ENCODE measurements around the gene GLIPR2. TPM values are rescaled to one million over a fixed set of nuclear protein-coding genes. Genes with fewer than 3 reads are reported as not detected.

The GLIPR2 gene
- total and polyA plus RNA-seq, 2 donors (not counting 3 experiments of a cell fraction or from before 2014, with no cell fraction given), result 22.0 to 42.4 TPM

DNA sequence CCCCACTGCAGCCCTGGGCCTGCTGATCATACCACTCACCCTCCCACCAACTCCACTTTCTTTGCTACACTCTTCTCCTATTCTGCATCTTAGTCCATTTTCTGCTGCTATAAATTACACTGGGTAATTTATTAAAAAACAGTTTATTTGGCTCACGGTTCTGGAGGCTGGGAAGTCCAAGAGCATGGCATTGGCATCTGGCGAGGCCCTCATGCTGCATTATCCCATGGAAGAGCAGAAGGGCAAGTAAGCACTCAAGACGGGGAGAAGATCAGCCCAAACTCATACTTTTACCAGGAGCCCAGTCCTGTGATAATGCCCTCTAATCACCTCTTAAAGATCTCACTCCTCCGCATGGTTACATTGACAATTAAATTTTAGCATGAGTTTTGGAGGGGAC, 9.4 kb downstream of the GLIPR2 start:
- CTCF ChIA-PET, result no interaction called here
- intact Hi-C loops (cut with micrococcal nuclease), result no loop called here

More for the DNA sequence above, 9.4 kb downstream of the GLIPR2 start:
- H3K79me2 ChIP-seq (ENCODE audit: control insufficient read depth, insufficient read depth, low read length), result no peaks in the 10 kb centered on the region
- H3K9me1 ChIP-seq (replicated peaks; ENCODE audit: control insufficient read depth, extremely low read depth, insufficient read depth, low read length), result no peaks in the 10 kb centered on the region
- H3K27ac ChIP-seq (ENCODE audit: insufficient read depth, low read depth, low read length), result no peak overlapping the region
- H3K4me3 ChIP-seq (replicated peaks in 1 of 3; ENCODE audit: insufficient read depth in 1 of 3, low read depth in 1 of 3, low read length in 3 of 3), result no peak overlapping the region
- no peaks in the 10 kb centered on the region for H4K20me1 ChIP-seq (replicated peaks; ENCODE audit: control insufficient read depth, extremely low read depth, insufficient read depth, low read length)
- no peak overlapping the region for H3K4me2 ChIP-seq (ENCODE audit: insufficient read depth, low read length)
- no peak for DNase-seq (ENCODE audit: low read depth, low spot score)
- dilution Hi-C loops (cut with MboI; ENCODE audit: extremely low pct_ligation_motif_present, low sequenced_read_pairs), result no loop called here
- no peak for FAIRE-seq
- TF ChIP-seq FOS (IDR thresholded peaks at IDR 0.05; ENCODE audit: borderline replicate concordance, insufficient read depth, low read length) (no peak), MYC (IDR thresholded peaks at IDR 0.05; ENCODE audit: low read depth, low read length) (no peak), EZH2 (IDR thresholded peaks at IDR 0.05; ENCODE audit: borderline replicate concordance, low read depth, low read length, severe bottlenecking) (no peak), POLR2A (IDR thresholded peaks at IDR 0.05; ENCODE audit: low read depth, low read length) (no peak), JUN (IDR thresholded peaks at IDR 0.05; ENCODE audit: borderline replicate concordance, insufficient read depth, insufficient read length, low read depth) (no peak), GATA2 (IDR thresholded peaks at IDR 0.05; ENCODE audit: insufficient read depth, insufficient read length, low read depth, low read length) (no peak), POLR2AphosphoS5 (IDR thresholded peaks at IDR 0.05; ENCODE audit: insufficient read depth, low read depth, low read length) (no peak)
- TF ChIP-seq, protein P1, sequence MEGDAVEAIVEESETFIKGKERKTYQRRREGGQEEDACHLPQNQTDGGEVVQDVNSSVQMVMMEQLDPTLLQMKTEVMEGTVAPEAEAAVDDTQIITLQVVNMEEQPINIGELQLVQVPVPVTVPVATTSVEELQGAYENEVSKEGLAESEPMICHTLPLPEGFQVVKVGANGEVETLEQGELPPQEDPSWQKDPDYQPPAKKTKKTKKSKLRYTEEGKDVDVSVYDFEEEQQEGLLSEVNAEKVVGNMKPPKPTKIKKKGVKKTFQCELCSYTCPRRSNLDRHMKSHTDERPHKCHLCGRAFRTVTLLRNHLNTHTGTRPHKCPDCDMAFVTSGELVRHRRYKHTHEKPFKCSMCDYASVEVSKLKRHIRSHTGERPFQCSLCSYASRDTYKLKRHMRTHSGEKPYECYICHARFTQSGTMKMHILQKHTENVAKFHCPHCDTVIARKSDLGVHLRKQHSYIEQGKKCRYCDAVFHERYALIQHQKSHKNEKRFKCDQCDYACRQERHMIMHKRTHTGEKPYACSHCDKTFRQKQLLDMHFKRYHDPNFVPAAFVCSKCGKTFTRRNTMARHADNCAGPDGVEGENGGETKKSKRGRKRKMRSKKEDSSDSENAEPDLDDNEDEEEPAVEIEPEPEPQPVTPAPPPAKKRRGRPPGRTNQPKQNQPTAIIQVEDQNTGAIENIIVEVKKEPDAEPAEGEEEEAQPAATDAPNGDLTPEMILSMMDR (IDR thresholded peaks at IDR 0.05; ENCODE audit: extremely low read depth in 1 of 2, insufficient read depth in 1 of 2, low read depth in 1 of 2, low read length in 2 of 2), result no peak
- TF ChIP-seq, protein P2, sequence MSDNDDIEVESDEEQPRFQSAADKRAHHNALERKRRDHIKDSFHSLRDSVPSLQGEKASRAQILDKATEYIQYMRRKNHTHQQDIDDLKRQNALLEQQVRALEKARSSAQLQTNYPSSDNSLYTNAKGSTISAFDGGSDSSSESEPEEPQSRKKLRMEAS (IDR thresholded peaks at IDR 0.05; ENCODE audit: insufficient read depth, insufficient read length), result no peak
- H3K9me3 ChIP-seq (replicated peaks; ENCODE audit: control insufficient read depth, insufficient read depth, low read length), result no peaks in the 10 kb centered on the region
- BruUV-seq (replicated peaks), result no TSS peak
- no peaks in the 10 kb centered on the region for H3K27me3 ChIP-seq (ENCODE audit: control insufficient read depth in 2 of 2, insufficient read depth in 2 of 2, low read length in 2 of 2)
- H2AFZ ChIP-seq (ENCODE audit: low read depth, low read length), result no peak overlapping the region
- POLR2A ChIA-PET, result no interaction called here
- H3K36me3 ChIP-seq (ENCODE audit: control insufficient read depth in 2 of 2, extremely low read depth in 1 of 2, insufficient read depth in 2 of 2, low read length in 2 of 2), result no peaks in the 10 kb centered on the region
- H3K4me1 ChIP-seq (ENCODE audit: control insufficient read depth, extremely low read depth, insufficient read depth, low read length), result peaks cover 20% of the 10 kb centered on the region
- H3K9ac ChIP-seq (replicated peaks; ENCODE audit: extremely low read depth, insufficient read depth, low read length), result no peak overlapping the region
